ENCODE results near the gene DPF1. TPM values are rescaled to one million over a fixed set of nuclear protein-coding genes. Genes with fewer than 3 reads are reported as not detected.

The DPF1 gene
- total RNA-seq, 2 donors from 2014 or later = not detected

DNA sequence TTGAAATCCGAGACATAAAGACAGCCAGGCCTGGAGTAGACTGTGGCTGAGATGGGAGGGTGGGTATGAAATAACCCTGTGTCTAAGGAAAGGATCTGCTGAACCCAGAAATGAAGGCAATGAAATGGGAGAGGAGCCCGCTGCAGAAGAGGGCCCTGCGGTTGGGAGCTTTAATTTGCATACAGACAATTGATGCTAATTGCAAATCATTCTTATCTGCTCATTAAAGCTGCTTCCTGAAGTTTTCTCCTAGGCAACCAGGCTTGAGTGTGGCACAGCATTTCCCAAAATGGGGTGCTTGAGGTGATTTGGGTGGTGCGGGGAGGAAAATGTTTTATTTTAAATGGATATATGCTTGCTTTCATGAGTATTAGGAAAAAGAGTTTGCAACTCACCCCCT lies 55.4 kb downstream of the DPF1 start:
- H3K4me1 ChIP-seq = no peaks in the 10 kb centered on the region
- H3K36me3 ChIP-seq (replicated peaks in 1 of 2; ENCODE audit: insufficient read depth in 1 of 2, low read depth in 2 of 2) = peaks cover 0 to 5% of the 10 kb centered on the region in 2 donors
- no peaks in the 10 kb centered on the region for H3K27me3 ChIP-seq
- DNase-seq (no peak), ATAC-seq (no peak)
- H3K4me3 ChIP-seq = no peak overlapping the region
- intact Hi-C loops (cut with DNase I) = no loop called here
- no peaks in the 10 kb centered on the region for H3K9me3 ChIP-seq
- TF ChIP-seq POLR2A (IDR thresholded peaks at IDR 0.05) = no peak
- TF ChIP-seq, protein P1, sequence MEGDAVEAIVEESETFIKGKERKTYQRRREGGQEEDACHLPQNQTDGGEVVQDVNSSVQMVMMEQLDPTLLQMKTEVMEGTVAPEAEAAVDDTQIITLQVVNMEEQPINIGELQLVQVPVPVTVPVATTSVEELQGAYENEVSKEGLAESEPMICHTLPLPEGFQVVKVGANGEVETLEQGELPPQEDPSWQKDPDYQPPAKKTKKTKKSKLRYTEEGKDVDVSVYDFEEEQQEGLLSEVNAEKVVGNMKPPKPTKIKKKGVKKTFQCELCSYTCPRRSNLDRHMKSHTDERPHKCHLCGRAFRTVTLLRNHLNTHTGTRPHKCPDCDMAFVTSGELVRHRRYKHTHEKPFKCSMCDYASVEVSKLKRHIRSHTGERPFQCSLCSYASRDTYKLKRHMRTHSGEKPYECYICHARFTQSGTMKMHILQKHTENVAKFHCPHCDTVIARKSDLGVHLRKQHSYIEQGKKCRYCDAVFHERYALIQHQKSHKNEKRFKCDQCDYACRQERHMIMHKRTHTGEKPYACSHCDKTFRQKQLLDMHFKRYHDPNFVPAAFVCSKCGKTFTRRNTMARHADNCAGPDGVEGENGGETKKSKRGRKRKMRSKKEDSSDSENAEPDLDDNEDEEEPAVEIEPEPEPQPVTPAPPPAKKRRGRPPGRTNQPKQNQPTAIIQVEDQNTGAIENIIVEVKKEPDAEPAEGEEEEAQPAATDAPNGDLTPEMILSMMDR (IDR thresholded peaks at IDR 0.05) = no peak
- WGBS, 2 donors = 90 to 93% methylated on average over 4 of the region's 4 CpGs
- H3K27ac ChIP-seq = no peak overlapping the region

DNA sequence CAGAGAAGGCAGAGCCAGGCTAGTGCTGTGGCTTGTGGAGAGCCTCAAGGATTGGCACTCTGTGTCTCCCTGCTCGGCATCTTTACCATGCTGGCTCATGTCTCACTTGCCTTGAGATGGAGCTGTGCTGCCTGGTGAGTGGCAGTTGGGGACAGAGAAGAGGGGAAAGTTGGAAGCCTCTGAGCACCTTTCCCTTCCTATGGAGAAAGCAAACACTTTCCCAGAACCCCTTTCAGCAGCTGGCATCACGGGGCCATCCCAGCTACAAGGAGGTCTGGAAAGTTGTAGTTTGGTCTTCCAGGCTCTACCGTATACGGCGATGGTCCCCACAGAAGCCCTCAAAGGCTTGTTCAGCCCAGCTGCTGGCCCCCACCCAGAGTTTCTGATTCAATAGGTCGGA lies 58.7 kb downstream of the DPF1 start:
- WGBS, 2 donors = 98 to 100% methylated on average over 5 to 6 of the region's 6 CpGs
- DNase-seq (no peak), ATAC-seq (no peak)
- Histone ChIP-seq H3K36me3 (replicated peaks in 1 of 2; ENCODE audit: insufficient read depth in 1 of 2, low read depth in 2 of 2) (peaks cover 9 to 12% of the 10 kb centered on the region in 2 donors), H3K4me1 (no peaks in the 10 kb centered on the region), H3K27me3 (no peaks in the 10 kb centered on the region), H3K4me3 (no peak overlapping the region), H3K9me3 (peaks cover 0 to 13% (median 0%) of the 10 kb centered on the region in 3 donors), H3K27ac (no peak overlapping the region)
- TF ChIP-seq, protein P1 (IDR thresholded peaks at IDR 0.05) = no peak
- no peak for TF ChIP-seq POLR2A (IDR thresholded peaks at IDR 0.05)
- intact Hi-C loops (cut with DNase I) = no loop called here

DNA sequence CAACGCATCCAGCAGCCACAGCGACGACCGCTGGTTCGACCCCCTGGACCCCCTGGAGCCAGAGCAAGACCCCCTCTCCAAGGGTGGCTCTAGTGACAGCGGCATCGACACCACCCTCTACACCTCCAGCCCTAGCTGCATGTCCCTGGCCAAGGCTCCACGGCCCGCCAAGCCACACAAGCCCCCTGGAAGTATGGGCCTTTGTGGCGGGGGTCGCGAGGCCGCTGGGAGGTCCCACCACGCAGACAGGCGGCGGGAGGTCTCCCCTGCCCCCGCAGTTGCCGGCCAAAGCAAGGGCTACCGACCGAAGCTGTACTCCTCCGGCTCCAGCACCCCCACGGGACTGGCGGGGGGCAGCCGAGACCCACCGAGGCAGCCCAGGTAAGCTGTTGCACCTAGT lies 59.5 kb downstream of the DPF1 start:
- no peaks in the 10 kb centered on the region for H3K27me3 ChIP-seq
- WGBS, 2 donors = 94 to 97% methylated on average over 12 to 14 of the region's 25 CpGs
- no peak overlapping the region for H3K27ac ChIP-seq
- H3K36me3 ChIP-seq (replicated peaks in 1 of 2; ENCODE audit: insufficient read depth in 1 of 2, low read depth in 2 of 2) = peaks cover 9 to 12% of the 10 kb centered on the region in 2 donors
- ATAC-seq = no peak
- H3K9me3 ChIP-seq = peaks cover 0 to 13% (median 0%) of the 10 kb centered on the region in 3 donors
- intact Hi-C loops (cut with DNase I) = no loop called here
- TF ChIP-seq, protein P1 (IDR thresholded peaks at IDR 0.05) = no peak
- no peak for TF ChIP-seq POLR2A (IDR thresholded peaks at IDR 0.05)
- no peak for DNase-seq
- H3K4me1 ChIP-seq = no peaks in the 10 kb centered on the region
- H3K4me3 ChIP-seq = no peak overlapping the region

DNA sequence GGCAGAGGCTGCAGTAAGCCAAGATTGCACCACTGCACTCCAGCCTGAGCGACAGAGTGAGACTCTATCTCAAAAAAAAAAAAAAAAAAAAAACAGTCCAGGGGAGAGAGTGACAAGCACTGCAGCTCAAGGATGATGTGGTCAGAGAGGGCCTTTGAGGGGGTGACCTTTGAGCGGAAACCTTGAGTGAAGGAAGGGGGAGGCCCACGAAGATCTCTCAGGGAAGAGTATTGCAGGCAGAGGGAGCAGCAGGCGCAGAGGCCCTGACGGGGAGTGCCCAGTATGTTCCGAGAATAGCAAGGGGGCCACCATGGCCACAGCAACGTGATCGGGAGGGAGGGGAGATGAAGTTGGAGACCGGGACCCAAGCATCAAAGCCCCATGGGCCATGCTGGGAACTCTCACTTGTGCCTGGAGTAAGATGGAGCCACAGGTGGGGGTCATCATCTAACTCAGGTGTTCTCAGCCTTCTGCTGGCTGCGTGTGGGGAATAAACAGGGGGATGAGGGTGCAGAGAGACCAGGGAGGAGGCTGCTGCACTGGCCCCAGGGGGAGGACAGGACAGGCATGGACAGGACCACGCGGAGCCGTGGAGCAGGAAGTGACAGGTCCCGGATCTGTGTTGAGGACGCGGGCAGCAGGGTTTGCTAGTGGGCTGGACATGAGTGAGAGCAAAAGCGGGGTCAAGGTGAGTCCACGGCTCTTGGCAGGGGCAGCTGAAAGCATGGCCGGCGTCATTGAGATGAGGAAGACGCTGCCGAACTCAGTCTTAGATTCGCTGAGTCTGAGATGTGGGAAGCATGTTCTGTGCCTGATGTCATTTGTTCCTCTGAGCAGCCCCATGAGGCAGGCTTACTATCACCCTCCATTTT lies 60.4 kb downstream of the DPF1 start:
- TF ChIP-seq, protein P1 (IDR thresholded peaks at IDR 0.05) = no peak
- no peak for TF ChIP-seq POLR2A (IDR thresholded peaks at IDR 0.05)
- Histone ChIP-seq H3K9me3 (peaks cover 0 to 13% (median 0%) of the 10 kb centered on the region in 3 donors), H3K4me3 (no peak overlapping the region), H3K27me3 (no peaks in the 10 kb centered on the region), H3K36me3 (replicated peaks in 1 of 2; ENCODE audit: insufficient read depth in 1 of 2, low read depth in 2 of 2) (peaks cover 9 to 12% of the 10 kb centered on the region in 2 donors), H3K4me1 (no peaks in the 10 kb centered on the region), H3K27ac (no peak overlapping the region)
- ATAC-seq = no peak
- intact Hi-C loops (cut with DNase I) = no loop called here
- WGBS, 2 donors = 95 to 97% methylated on average over 23 of the region's 23 CpGs
- no peak for DNase-seq

Measured in body of pancreas (tissue), 4 donors.